Right lobe of liver (tissue), 6 donors: ENCODE measurements around the gene CCDC170. TPM values are rescaled to one million over a fixed set of nuclear protein-coding genes. Genes with fewer than 3 reads are reported as not detected.

ENCODE experiments used
- ATAC-seq, 4 donors: fragments of 200-7000 bp; cut with Tn5 transposase; one replicate each; pipeline ENCODE4 v1.9.1; 2020; ENCODE audit warnings: mild to moderate bottlenecking in 4 of 4, moderate library complexity in 4 of 4
- DNase-seq, 3 donors: peaks; one replicate each; pipeline ENCODE4 v3.0.0-alpha.2; 2020
- H3K27ac ChIP-seq, 3 donors: fragments of 200-600 bp; one replicate each; pipeline ENCODE4 v1.8.0; 2022
- H3K27me3 ChIP-seq, 2 donors: fragments of 200-600 bp; one replicate each; pipeline ENCODE4 v1.8.0; 2022
- H3K36me3 ChIP-seq, 4 donors: fragments of 200-600 bp; sonication (generic) in 1 of 4; one replicate each; pipeline versions ENCODE4 v1.5.1 to v1.8.0; 2017 to 2022; ENCODE audit warnings: control low read depth in 1 of 4
- H3K4me1 ChIP-seq, 4 donors: fragments of 200-600 bp; sonication (generic) in 1 of 4; one replicate each; pipeline versions ENCODE4 v1.5.1 to v1.8.0; 2017 to 2022; ENCODE audit warnings: control low read depth in 1 of 4
- H3K4me3 ChIP-seq, 3 donors: fragments of 200-600 bp; one replicate each; pipeline ENCODE4 v1.8.0; 2022
- H3K9me3 ChIP-seq, 4 donors: fragments of 200-600 bp; sonication (generic) in 1 of 4; one replicate each; pipeline versions ENCODE4 v1.5.1 to v1.8.0; 2017 to 2022; ENCODE audit warnings: control low read depth in 1 of 4
- POLR2A ChIP-seq: fragments of 450-650 bp; IDR thresholded peaks from one replicate; pipeline ENCODE4 v1.6.1; 2017; ENCODE audit warnings: antibody characterized with exemption, mild to moderate bottlenecking
- WGBS: methylation state at CpG from one replicate; pipeline ENCODE4 v1.1.6; 2018; ENCODE audit warnings: low coverage, low lambda C conversion rate; ENCODE audit not compliant: insufficient coverage; ENCODE audit errors: missing lambda C conversion rate; 5-methylcytosine and 5-hydroxymethylcytosine counted together
- intact Hi-C, 2 donors: fragments of 100-400 bp; cut with DNase I; formaldehyde crosslinking; loops; one replicate each; pipeline versions ENCODE4 v1.11.2 to v1.14.1; 2022
- total RNA-seq, 6 experiments: library from RNA; depleted of rRNA in 2 of 6; stranded (reverse); fragments of >200 nt in 2 of 6; fragmentation: NEBNext Ultra II Directional in 3 of 6; extraction: Animal tissue kit (Norgen Biotek cat#: 25700) in 3 of 6; gene quantifications; one replicate each; pipeline versions ENCODE4 v1.1.0 to v1.2.4, GENCODE V29; 2016 to 2023
- TF ChIP-seq, protein P1 (sequence below), 4 donors: fragments of 200-600 bp in 3 of 4; fragments of 450-650 bp in 1 of 4; IDR thresholded peaks; one replicate each; pipeline versions ENCODE4 v1.5.1 to v1.8.0; 2016 to 2022; ENCODE audit warnings: antibody characterized with exemption in 4 of 4, mild to moderate bottlenecking in 2 of 4
- donor health status: DM: no; HTN: yes; CAD: no.
- donor health status: DM: no; HTN: no; CAD: no.
- donor health status: DM: no; HTN: no; CAD: no.
- donor health status: DM: no; HTN: yes; CAD: no.
- donor health status: DM: no; HTN: yes; CAD: no.

Gene CCDC170
- total RNA-seq, 6 experiments from 2014 or later = 0.31 to 0.93 (median 0.55) TPM

- H3K4me3 ChIP-seq = no peak overlapping the region
- DNase-seq (no peak), ATAC-seq (no peak)
- TF ChIP-seq, protein P1, sequence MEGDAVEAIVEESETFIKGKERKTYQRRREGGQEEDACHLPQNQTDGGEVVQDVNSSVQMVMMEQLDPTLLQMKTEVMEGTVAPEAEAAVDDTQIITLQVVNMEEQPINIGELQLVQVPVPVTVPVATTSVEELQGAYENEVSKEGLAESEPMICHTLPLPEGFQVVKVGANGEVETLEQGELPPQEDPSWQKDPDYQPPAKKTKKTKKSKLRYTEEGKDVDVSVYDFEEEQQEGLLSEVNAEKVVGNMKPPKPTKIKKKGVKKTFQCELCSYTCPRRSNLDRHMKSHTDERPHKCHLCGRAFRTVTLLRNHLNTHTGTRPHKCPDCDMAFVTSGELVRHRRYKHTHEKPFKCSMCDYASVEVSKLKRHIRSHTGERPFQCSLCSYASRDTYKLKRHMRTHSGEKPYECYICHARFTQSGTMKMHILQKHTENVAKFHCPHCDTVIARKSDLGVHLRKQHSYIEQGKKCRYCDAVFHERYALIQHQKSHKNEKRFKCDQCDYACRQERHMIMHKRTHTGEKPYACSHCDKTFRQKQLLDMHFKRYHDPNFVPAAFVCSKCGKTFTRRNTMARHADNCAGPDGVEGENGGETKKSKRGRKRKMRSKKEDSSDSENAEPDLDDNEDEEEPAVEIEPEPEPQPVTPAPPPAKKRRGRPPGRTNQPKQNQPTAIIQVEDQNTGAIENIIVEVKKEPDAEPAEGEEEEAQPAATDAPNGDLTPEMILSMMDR (IDR thresholded peaks at IDR 0.05) = peak in 1 of 4 donors; percentile 19
- TF ChIP-seq POLR2A = no peak
- H3K36me3 ChIP-seq = no peaks in the 10 kb centered on the region
- H3K9me3 ChIP-seq = no peaks in the 10 kb centered on the region
- intact Hi-C loops = no loop called here
- 39% methylated on average over 4 of the region's 4 CpGs for WGBS
- H3K27ac ChIP-seq = peak overlapping the region in 1 of 3 donors; percentile 5
- H3K27me3 ChIP-seq = no peaks in the 10 kb centered on the region
- peaks cover 0 to 73% (median 20%) of the 10 kb centered on the region in 4 donors for H3K4me1 ChIP-seq
Measured at GRCh38 chr6:151661928-151662327, 168.1 kb downstream of the CCDC170 start.

DNA sequence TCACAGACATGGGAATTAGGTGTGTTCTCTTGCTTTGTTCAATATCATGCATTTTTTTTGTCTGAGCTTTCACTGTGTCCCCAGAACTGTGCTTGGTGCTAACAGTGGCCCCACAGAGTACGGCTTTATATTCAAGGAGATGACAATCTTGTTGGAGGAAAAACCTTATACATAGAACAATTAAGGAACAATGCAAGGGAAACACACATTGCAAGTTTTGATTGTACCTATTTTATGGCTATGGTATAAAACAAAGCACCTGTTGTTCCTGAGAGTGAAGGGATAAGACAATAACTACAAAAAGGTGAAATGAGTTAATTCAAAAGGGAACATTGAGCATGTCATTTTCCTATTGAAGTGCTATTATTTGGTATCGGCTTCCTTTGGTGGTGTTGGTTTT lies 169.7 kb downstream of the CCDC170 start:
- Histone ChIP-seq H3K27me3 (no peaks in the 10 kb centered on the region), H3K4me1 (peaks cover 0 to 88% (median 27%) of the 10 kb centered on the region in 4 donors), H3K27ac (peak overlapping the region in 2 of 3 donors; percentile 5 to 43), H3K9me3 (no peaks in the 10 kb centered on the region), H3K4me3 (no peak overlapping the region), H3K36me3 (no peaks in the 10 kb centered on the region)
- DNase-seq (no peak), ATAC-seq (no peak)
- TF ChIP-seq, protein P1 (IDR thresholded peaks at IDR 0.05) = no peak
- TF ChIP-seq POLR2A = no peak
- intact Hi-C loops = no loop called here
- WGBS = 54% methylated on average over 2 of the region's 2 CpGs

DNA sequence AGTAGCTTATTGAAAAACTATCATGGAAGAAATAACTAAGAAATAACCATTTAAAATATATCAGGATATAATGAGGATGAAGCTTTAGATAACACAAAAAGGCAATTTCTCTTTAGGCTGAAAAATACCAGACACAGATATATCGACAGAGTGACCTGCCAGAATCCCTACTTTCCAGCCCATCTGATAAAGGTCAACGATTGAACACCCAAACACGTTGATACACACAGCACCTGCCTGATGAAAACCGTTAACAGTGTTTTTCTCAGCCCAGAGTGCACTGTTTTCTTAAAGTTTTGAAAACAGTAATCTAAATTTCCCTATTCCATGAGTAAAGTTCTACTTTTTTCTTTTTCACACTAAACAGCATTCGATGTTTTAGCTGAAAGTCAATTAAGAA lies 170.6 kb downstream of the CCDC170 start:
- DNase-seq (no peak), ATAC-seq (peak; percentile 61 to 71 (median 62))
- H3K4me1 ChIP-seq = peaks cover 0 to 84% (median 29%) of the 10 kb centered on the region in 4 donors
- no peaks in the 10 kb centered on the region for H3K27me3 ChIP-seq
- H3K4me3 ChIP-seq = peak overlapping the region in 1 of 3 donors; percentile 3
- H3K36me3 ChIP-seq = no peaks in the 10 kb centered on the region
- H3K27ac ChIP-seq = peak overlapping the region; percentile 3 to 59 (median 43)
- H3K9me3 ChIP-seq = no peaks in the 10 kb centered on the region
- TF ChIP-seq, protein P1 (IDR thresholded peaks at IDR 0.05) = no peak
- TF ChIP-seq POLR2A = no peak
- intact Hi-C loops = no loop called here
- whole genome bisulfite sequencing = 26% methylated on average over 5 of the region's 5 CpGs

DNA sequence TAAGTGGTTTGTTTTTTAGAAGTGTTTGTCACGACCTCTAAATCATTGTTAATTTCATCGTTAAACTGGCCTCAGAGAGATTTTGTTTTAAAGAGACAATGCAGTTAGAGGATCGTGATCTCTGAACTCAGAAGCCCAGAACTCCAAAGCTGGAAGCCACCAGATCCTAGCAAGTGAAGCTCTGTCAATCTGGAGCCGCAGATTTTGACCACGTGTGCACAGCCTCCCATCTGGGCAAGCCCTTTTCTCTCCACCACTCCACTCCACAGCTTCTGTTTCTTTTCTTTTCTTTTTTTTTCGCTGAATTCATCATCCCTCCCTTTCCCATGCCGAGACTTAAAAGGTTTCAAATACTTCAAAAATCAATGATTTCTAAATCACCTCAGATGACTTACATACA lies 171.5 kb downstream of the CCDC170 start:
- intact Hi-C loops = no loop called here
- TF ChIP-seq, protein P1 (IDR thresholded peaks at IDR 0.05) = no peak
- no peak for TF ChIP-seq POLR2A
- DNase-seq (no peak), ATAC-seq (peak; percentile 18 to 44 (median 30))
- no peaks in the 10 kb centered on the region for H3K36me3 ChIP-seq
- WGBS = 27% methylated on average over 7 of the region's 7 CpGs
- H3K9me3 ChIP-seq = no peaks in the 10 kb centered on the region
- peaks cover 0 to 84% (median 32%) of the 10 kb centered on the region in 4 donors for H3K4me1 ChIP-seq
- H3K27ac ChIP-seq = peak overlapping the region; percentile 3 to 59 (median 43)
- H3K27me3 ChIP-seq = no peaks in the 10 kb centered on the region
- peak overlapping the region in 1 of 3 donors; percentile 3 for H3K4me3 ChIP-seq
